PC-3 (cell line): ENCODE measurements around the gene LRIG3. TPM values are rescaled to one million over a fixed set of nuclear protein-coding genes. Genes with fewer than 3 reads are reported as not detected.

ENCODE experiments used
- ATAC-seq: fragments of 200-7000 bp; cut with Tn5 transposase; 2 replicates; pipeline ENCODE4 v1.9.1; 2020; ENCODE audit warnings: mild to moderate bottlenecking, moderate library complexity
- BruUV-seq: library from RNA; stranded (reverse); fragments of 400-500 nt; replicated peaks from 2 replicates; lab custom pipeline; 2021; lab: Mats Ljungman, UMichigan
- CTCF ChIA-PET: fragments of 300-600 bp; sonication (Branson Sonifier 250); formaldehyde crosslinking; loops from one replicate; lab custom pipeline; 2022; ENCODE audit warnings: antibody characterized with exemption; lab: Charles Lee
- POLR2A ChIA-PET: fragments of 300-600 bp; sonication (Branson Sonifier 250); formaldehyde crosslinking; loops from one replicate; lab custom pipeline; 2022; ENCODE audit warnings: antibody characterized with exemption; ENCODE audit not compliant: unreplicated experiment; lab: Charles Lee
- DNase-seq: peaks from one replicate; pipeline ENCODE4 v3.0.0-alpha.2; 2015
- H2AFZ ChIP-seq: fragments of 300-600 bp; sonication (generic); 2 replicates; pipeline ENCODE4 v1.6.0; 2016; ENCODE audit warnings: antibody characterized with exemption, low read length
- H3F3A ChIP-seq: fragments of 300-600 bp; sonication (generic); one replicate; pipeline ENCODE4 v1.6.0; 2017; ENCODE audit warnings: antibody characterized with exemption, low read length, control low read depth, mild to moderate bottlenecking; ENCODE audit not compliant: unreplicated experiment
- H3K27ac ChIP-seq: fragments of 300-600 bp; sonication (generic); 2 replicates; pipeline ENCODE4 v1.5.1; 2016; ENCODE audit warnings: mild to moderate bottlenecking, low read length
- H3K27me3 ChIP-seq: fragments of 300-600 bp; sonication (generic); 2 replicates; pipeline ENCODE4 v1.6.1; 2016; ENCODE audit warnings: low read length, mixed read lengths
- H3K36me3 ChIP-seq: fragments of 300-600 bp; sonication (generic); 2 replicates; pipeline ENCODE4 v1.6.1; 2016; ENCODE audit warnings: low read depth, mixed run types, low read length, mixed read lengths
- H3K4me1 ChIP-seq: fragments of 300-600 bp; sonication (generic); 2 replicates; pipeline ENCODE4 v1.5.1; 2016; ENCODE audit warnings: low read length; ENCODE audit not compliant: insufficient read depth
- H3K4me2 ChIP-seq: fragments of 300-600 bp; sonication (generic); 2 replicates; pipeline ENCODE4 v1.6.0; 2016; ENCODE audit warnings: low read length
- H3K4me3 ChIP-seq: fragments of 300-600 bp; sonication (generic); 2 replicates; pipeline ENCODE4 v1.5.1; 2016; ENCODE audit warnings: mild to moderate bottlenecking, low read length, mixed read lengths
- H3K79me2 ChIP-seq: fragments of 300-600 bp; sonication (generic); 2 replicates; pipeline ENCODE4 v1.6.1; 2017; ENCODE audit warnings: low read length, mixed read lengths
- H3K9ac ChIP-seq: fragments of 300-600 bp; sonication (generic); 2 replicates; pipeline ENCODE4 v1.6.0; 2016; ENCODE audit warnings: mild to moderate bottlenecking, low read length
- H3K9me2 ChIP-seq: fragments of 300-600 bp; sonication (generic); replicated peaks from 2 replicates; pipeline ENCODE4 v1.6.1; 2016; ENCODE audit warnings: mixed run types, low read length, mixed read lengths
- H3K9me3 ChIP-seq: fragments of 300-600 bp; sonication (generic); 2 replicates; pipeline ENCODE4 v1.6.1; 2016; ENCODE audit warnings: low read length, mixed read lengths
- H4K20me1 ChIP-seq: fragments of 300-600 bp; sonication (generic); 2 replicates; pipeline ENCODE4 v1.6.1; 2016; ENCODE audit warnings: low read length, mixed read lengths
- CTCF ChIP-seq: fragments of 300-600 bp; sonication (generic); conservative IDR thresholded peaks from 2 replicates; pipeline ENCODE4 v1.5.1; 2017; ENCODE audit warnings: antibody characterized with exemption, low read depth, mild to moderate bottlenecking, low read length
- EZH2 ChIP-seq: fragments of 300-600 bp; sonication (generic); IDR thresholded peaks from one replicate; pipeline ENCODE4 v1.6.1; 2017; ENCODE audit warnings: antibody characterized with exemption, mild to moderate bottlenecking, low read length; ENCODE audit not compliant: unreplicated experiment
- EZH2phosphoT487 ChIP-seq: fragments of 300-600 bp; sonication (generic); IDR thresholded peaks from 2 replicates; pipeline ENCODE4 v1.6.1; 2018; ENCODE audit warnings: mild to moderate bottlenecking, antibody characterized with exemption, low read length, borderline replicate concordance
- intact Hi-C: fragments of 100-400 bp; cut with micrococcal nuclease; formaldehyde crosslinking; loops from 2 replicates; pipeline ENCODE4 v1.9.0; 2023
- total RNA-seq: library from RNA; depleted of rRNA; stranded (reverse); fragments of >200 nt; gene quantifications from 2 replicates; pipeline ENCODE4 v1.2.3, GENCODE V29; 2014

The LRIG3 gene
- total RNA-seq, 1 experiment from 2014 or later: 8.6 TPM

- intact Hi-C loops: no loop called here
- H3K79me2 ChIP-seq: no peaks in the 10 kb centered on the region
- ATAC-seq: no peak
- CTCF ChIA-PET: no interaction called here
- TF ChIP-seq CTCF (no peak), EZH2 (no peak), EZH2phosphoT487 (no peak)
- no peaks in the 10 kb centered on the region for H4K20me1 ChIP-seq
- no peak for DNase-seq
- H3K36me3 ChIP-seq: peaks cover 23% of the 10 kb centered on the region
- no peaks in the 10 kb centered on the region for H3K9me2 ChIP-seq
- no TSS peak for BruUV-seq
- no peak overlapping the region for H3K27ac ChIP-seq
- no peaks in the 10 kb centered on the region for H3F3A ChIP-seq
- no peak overlapping the region for H2AFZ ChIP-seq
- H3K27me3 ChIP-seq: no peaks in the 10 kb centered on the region
- no peak overlapping the region for H3K9ac ChIP-seq
- no peak overlapping the region for H3K4me2 ChIP-seq
- H3K4me1 ChIP-seq: no peaks in the 10 kb centered on the region
- no peak overlapping the region for H3K4me3 ChIP-seq
- no peaks in the 10 kb centered on the region for H3K9me3 ChIP-seq
- POLR2A ChIA-PET: no interaction called here
Measured at GRCh38 chr12:58886474-58886873, 33.8 kb downstream of the LRIG3 start.

- ATAC-seq: no peak
- Histone ChIP-seq H3K9me2 (no peaks in the 10 kb centered on the region), H3K4me1 (no peaks in the 10 kb centered on the region), H4K20me1 (no peaks in the 10 kb centered on the region), H3F3A (no peaks in the 10 kb centered on the region), H2AFZ (no peak overlapping the region), H3K27ac (no peak overlapping the region), H3K9ac (no peak overlapping the region), H3K27me3 (no peaks in the 10 kb centered on the region), H3K36me3 (peaks cover 26% of the 10 kb centered on the region), H3K9me3 (no peaks in the 10 kb centered on the region), H3K79me2 (no peaks in the 10 kb centered on the region), H3K4me3 (no peak overlapping the region), H3K4me2 (no peak overlapping the region)
- intact Hi-C loops: no loop called here
- TF ChIP-seq EZH2: no peak
- TF ChIP-seq EZH2phosphoT487: no peak
- no peak for TF ChIP-seq CTCF
- ChIA-PET CTCF (no interaction called here), POLR2A (no interaction called here)
- no TSS peak for BruUV-seq
- no peak for DNase-seq
Measured at GRCh38 chr12:58884916-58885315, 35.4 kb downstream of the LRIG3 start.

- ATAC-seq (no peak), DNase-seq (no peak)
- Histone ChIP-seq H3K79me2 (no peaks in the 10 kb centered on the region), H3K4me1 (no peaks in the 10 kb centered on the region), H3K27me3 (no peaks in the 10 kb centered on the region), H4K20me1 (no peaks in the 10 kb centered on the region), H3K9ac (no peak overlapping the region), H3K4me2 (no peak overlapping the region), H3K9me2 (no peaks in the 10 kb centered on the region), H3K9me3 (no peaks in the 10 kb centered on the region), H2AFZ (no peak overlapping the region), H3F3A (no peaks in the 10 kb centered on the region), H3K4me3 (no peak overlapping the region), H3K36me3 (peaks cover 20% of the 10 kb centered on the region; the same call in 1 of the 2 replicates), H3K27ac (no peak overlapping the region)
- ChIA-PET POLR2A (no interaction called here), CTCF (no interaction called here)
- no peak for TF ChIP-seq CTCF
- no peak for TF ChIP-seq EZH2phosphoT487
- no peak for TF ChIP-seq EZH2
- intact Hi-C loops: no loop called here
- no TSS peak for BruUV-seq
Measured at GRCh38 chr12:58883576-58884334, 36.5 kb downstream of the LRIG3 start.
